GM20431 (cell line): ENCODE measurements around the gene B4GALT5.
"Not testable (repeated sequence)": the region's sequence is repeated elsewhere in the genome, so short reads cannot be mapped to it uniquely, and the experiment has no call there.

Source experiments
- in situ Hi-C: fragments of 300-500 bp; cut with MseI, MboI; formaldehyde crosslinking; loops from one replicate; pipeline ENCODE4 v1.15.0; 2020; ENCODE audit warnings: low sequenced_read_pairs; ENCODE audit not compliant: unreplicated experiment

The B4GALT5 gene

DNA sequence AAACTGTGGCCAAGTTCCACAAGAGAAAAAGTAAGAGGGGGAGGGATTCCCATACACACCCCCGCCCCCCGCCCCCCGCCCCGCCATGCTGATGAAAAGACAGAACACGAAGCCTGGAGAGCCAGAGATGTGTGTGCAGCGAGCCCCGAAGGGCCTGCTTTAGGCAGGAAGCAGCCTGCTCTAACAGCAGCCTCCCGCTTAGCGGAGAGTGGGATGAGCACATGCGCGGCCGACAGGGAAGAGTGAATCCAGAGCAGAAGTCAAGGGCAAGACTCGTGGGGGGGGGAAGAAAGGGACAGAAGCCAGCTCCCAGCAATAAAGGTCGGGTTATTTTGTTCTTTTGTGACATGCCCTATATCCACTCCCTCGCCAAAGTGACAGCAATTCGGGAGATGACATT lies 78.5 kb downstream of the B4GALT5 start:
- in situ Hi-C loops: no loop called here

DNA sequence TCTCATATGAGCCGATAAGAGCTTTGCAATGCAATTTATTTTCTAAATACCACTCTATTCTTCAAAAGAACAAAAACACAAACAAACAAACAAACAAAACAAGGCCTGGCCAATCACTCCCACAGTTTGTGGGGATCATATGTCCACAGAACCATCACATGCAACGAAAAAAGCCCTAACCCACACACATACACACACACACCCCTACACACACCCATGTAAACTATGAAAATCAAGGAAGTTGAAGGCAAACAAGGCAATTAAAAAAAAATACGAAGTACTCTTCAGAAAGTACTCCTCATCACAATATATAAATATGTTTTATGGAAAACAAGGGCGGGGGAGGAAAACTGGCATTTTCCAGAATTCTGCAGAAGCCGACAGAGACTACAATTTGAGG lies 79.6 kb downstream of the B4GALT5 start:
- in situ Hi-C loops: no loop called here

DNA sequence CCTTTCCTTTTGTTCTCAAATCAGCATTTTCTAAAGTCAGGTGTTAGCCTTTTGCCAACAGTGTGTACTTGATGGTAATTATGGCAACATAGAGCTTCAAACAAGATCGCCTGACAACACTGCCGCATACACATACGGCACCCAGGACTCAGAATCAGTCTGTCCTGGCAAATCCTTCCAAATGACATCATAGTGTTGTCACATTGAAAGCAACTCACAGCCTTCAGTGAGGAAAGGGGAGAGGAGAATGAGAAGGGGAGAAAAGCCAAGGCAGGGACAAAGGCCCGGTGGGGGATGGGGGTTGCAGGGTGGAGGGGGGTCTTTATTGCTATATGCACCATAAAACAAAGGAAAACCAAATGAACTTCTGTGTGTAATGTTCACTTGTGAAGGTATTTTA lies 80.0 kb downstream of the B4GALT5 start:
- in situ Hi-C loops: no loop called here

DNA sequence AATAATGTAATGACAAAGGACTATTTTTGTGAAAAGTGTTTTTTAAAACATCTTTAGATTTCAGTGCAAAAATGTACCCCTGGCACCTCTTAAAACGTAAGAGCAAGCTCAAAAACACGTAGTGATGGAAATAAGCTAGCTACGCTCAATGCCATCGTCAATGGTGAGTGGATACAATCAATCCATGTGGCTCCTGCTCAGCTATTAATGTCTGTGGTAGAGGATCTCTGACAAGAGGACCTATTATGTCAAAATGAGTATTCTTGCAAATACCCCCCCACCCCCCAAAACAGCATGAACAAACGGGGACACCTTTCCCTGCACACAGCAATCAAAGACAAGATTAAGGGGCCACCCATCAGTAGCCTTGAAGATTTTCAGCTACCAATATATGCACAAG lies 80.7 kb downstream of the B4GALT5 start:
- in situ Hi-C loops: no loop called here

DNA sequence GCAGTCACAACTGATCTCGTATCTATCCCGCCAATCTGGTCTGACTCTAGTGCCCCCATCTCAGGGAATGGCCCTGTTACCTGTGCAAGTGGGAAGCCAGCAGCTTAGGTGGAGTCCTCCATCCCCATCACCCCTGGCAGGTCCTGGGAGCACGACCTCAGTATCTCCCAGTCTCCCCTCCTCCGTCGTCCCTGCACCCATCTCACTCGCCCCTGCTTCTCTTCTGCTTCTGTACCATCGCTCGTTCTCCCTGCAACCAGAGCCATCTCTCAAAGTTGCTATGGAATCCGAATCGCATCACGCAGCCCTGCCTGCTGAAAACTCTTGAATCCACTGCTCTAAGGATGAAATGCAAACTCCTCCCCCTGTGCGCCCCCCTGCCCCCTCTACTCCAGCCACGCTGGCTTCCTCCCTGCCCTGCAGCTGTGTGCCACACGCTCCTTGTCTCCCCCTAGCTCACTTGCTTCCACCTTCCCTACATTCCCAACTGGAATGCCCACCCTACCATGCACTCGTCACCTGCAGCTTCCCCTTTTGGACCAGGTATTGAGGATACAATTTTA lies 81.7 kb downstream of the B4GALT5 start:
- in situ Hi-C loops: no loop called here

DNA sequence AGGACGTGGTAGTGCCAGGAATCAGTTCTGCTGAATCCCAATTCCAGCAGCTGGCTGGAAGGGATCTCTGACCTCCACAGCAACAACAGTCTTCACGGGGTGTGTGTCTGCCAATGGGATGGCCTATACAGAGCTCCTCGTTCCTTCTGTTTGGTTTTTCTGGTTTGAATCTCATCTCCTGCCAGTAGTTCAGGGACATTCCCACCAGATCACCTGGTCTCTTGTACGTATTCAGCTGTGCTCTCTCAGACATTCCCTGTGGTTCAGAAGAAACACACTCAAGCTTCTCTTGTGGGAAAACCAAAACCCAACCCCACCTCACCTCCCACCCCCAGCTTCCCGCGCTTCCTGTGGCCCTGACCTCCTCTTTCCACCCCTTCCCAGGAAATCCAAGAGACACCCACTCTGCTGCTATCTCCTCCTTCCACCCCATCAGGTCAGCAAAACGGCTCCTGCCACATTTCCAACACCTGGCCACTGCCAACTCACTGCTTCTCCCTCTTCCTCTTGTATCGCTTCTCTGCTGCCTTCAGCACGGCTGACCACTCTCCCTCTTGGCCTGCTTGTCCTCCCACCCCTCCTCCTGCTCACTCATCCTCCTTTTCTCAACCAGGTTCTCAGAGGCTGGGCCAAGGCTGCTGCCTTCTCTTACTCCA lies 82.5 kb downstream of the B4GALT5 start:
- in situ Hi-C loops: no loop called here

DNA sequence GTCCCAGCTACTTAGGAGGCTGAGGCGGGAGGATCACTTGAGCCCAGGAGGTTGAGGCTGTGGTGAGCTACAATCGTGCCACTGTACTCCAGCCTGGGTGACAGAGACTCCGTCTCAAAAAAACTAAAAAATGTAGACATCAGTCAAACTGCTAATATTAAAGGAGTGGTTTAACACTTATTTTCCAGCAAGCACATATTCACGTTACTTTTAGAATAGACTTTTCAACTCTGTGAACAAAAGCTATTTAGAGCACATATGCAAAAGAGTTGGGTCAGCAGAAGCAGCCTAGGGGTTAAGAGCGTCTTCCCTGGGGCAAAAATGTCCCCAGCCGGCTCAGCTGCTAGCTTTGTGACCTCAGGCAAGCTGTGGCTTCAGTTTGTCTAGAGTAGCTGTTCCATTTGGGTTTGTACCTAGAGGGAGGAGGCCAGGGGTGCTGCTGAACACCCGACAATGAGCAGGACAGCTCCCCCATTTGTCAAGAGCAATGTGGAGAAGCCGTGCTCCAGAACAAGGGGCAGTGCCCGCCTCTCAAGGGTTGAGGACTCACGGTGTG lies 83.2 kb downstream of the B4GALT5 start:
- in situ Hi-C loops: no loop called here

DNA sequence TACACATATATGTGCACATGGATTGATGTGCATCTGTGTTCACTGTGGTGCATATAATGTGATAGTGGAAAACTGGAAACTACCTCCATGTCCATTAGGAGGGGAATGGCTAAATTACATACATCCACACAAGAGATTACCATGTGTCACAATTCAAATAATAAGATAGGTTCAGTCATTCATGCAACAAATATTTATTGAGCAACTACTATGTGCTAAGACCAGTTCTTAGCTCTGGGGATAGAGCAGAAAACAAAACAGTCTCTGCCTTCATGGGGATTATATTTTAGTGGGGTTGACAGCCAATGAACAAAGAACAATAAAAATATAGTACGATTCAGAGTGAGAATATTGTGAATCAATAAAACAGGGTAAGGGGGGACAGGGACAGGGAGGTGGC lies 84.1 kb downstream of the B4GALT5 start:
- in situ Hi-C loops: no loop called here

DNA sequence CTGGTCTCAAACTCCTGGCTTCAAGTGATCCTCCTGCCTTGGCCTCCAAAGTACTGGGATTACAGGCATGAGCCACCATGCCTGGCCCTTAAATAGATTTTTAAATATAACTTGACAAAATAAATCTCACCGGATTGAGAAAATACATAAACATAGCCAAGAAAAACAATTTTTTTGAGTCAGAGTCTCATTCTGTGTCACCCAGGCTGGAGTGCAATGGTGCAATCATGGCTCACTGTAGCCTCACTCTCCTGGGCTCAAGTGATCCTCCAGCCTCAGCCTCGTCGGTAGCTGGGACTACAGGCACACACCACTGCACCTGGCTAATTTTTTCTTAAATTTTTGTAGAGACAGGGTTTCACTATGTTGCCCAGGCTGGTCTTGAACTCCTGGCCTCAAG lies 85.4 kb downstream of the B4GALT5 start:
- in situ Hi-C loops: not testable (repeated sequence)

DNA sequence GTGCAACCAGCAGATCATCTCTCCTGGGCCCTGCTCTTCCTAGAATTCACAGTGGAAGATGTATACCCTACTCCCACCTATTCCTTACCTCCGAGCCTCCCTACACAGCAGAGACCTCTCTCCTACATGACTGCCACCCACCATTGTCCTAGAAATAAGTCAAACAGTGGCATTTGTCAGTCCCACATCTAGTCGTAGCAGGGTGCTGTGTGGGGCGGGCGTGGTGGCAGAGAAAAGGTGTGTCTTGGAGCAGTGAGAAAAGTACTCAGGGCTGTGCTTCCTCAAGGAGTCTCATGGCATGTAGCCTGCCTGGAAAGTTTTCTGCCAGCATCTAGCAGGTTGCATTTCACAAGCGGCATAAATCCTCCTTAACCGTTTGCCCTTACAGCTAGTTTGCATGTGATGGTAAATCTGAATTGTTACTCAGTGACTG lies 86.3 kb downstream of the B4GALT5 start:
- in situ Hi-C loops: no loop called here

DNA sequence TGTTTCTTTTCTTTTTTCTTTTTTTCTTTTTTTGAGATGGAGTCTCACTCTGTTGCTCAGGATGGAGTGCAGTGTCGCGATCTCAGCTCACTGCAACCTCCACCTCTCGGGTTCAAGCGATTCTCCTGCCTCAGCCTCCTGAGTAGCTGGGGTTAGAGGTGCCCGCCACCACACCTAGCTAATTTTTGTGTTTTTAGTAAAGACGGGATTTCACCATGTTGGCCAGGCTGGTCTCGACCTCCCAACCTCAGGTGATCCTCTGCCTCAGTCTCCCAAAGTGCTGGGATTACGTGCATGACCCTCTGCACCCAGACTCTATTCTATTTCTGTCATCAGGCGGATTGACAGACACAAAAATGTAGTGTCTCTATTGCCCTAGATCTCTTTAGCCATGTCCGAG lies 88.7 kb downstream of the B4GALT5 start:
- in situ Hi-C loops: not testable (repeated sequence)

DNA sequence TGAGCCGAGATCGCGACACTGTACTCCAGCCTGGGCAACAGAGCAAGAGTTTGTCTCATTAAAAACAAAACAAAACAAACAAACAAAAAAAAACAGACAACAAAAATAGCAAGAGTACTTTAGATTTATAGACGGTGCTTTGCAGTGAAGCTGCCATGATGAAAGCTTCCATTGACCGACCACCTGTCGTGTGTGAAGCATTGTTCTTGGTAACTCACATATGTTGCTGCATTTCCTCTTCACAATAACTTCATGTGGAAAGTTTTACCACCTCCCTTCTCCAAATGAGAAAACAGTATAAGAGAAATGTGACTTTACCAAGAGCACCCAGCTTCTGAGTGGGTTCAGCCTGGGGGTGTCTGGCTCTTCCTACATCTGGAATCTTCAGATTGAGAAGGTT lies 89.4 kb downstream of the B4GALT5 start:
- in situ Hi-C loops: no loop called here

DNA sequence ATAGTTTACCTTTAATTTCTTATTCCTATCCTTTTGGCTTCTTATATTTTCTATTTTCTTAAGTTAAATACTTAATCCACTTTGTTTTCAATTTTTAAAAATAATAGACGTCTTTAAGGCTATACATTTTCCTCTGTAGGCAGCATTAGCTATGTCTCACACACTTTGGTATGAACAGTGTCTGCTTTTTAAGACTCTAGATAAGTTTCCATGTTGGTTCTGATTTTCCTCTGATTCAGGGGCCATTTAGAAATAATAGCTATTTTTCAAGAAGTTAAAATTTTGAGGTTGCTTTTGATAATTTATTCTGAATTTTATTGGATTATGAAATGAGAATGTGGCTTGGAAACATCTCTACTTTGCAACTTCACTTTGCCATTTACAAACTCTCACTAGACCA lies 91.4 kb downstream of the B4GALT5 start:
- in situ Hi-C loops: no loop called here

DNA sequence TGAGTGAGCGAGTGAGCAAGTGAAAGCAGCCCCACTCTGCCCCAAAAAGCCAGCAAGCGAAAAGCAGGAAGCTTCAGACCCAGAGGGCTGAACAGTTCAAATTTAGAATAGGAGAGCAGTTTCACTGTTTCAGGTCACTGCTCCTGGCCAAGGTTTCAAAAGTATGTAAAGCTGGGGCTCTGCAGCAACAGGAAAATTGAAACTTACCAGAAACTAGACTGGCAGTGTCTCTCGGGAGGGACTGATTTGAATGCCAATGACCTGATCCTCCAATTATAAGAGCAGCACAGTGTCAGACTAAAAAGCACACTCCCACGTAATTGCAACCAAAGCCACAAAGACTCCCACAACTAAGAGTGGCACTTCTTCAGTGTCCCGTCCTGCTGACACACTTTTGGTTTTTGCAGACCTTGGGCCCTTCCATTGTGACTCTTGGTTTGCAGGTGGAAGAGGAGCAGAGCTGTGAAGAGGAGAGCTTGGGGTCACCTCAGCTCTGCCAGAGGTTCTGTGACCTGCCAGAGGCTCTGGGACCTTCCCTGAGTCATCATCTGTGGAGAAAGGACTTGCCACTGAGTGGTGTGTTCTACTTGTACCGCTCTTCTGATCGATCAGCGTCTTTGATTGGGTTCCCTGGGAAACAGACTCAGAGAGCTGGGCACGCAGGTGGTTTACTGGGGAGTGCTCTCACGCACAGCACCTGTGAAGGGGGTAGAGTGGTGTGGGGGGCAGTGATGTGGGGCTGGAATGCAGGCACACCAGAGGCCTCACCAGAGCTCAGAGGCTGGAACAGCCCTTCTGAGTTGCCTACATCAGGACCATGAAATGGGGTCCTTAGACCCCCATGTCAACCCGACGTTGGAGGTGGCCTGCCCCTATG lies 93.1 kb downstream of the B4GALT5 start:
- in situ Hi-C loops: no loop called here

DNA sequence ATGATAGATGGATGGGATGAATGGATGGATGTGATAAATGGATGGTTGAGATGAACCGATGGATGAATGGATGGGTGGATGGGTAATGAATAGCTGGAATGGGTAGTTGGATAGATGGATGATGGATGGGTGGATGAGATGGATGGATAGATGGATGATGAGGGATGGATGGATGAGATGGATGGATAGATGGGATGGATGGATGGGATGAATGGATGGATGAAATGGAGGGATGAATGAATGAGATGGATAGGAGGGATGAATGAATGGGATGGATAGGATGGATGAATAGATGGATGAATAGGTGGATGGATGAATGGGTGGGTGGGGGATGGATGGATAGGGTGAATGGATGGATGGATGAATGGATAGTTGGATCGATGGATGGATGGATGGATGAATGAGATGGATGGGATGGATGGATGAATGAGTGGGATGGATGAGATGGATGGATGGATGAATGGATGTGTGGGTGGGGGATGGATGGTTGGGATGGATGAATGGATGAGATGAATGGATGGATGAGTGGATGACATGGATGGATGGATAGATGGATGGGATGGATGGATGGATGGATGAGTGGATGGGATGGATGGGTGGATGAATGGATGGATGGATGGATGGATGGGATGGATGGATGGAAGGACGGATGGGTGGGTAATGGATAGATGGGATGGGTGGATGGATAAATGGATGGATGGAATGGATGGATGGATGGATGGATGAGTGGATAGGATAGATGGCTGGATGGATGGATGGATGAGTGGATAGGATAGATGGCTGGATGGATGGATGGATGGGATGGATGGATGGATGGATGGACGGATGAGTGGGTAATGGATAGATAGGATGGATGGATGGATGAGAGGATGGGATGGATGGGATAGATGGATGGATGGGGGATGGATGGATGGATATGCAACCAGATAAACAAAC lies 94.3 kb downstream of the B4GALT5 start:
- in situ Hi-C loops: loop anchor here (10.0 kb wide), 1 partner anchor 235 kb away; no protein-coding TSS in a partner anchor

DNA sequence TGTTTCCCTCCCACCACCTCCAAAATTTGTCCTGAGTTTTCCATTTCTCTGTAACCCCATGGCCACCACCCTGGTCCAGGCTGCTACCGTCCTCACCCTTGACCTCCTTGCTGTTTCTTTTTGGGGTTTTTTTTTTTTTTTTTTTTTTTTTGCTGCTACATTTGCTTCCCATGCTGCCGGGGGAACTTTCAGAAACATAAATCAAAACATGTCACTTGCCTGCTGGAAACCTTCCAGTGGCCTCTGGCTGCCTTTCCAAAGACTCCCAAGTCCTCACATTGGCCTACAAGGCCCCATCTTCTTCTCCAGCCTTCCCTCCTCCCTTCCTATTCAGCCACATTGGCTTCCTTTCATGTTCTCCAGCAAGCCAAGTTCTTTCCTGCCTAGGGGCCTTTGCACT lies 95.4 kb downstream of the B4GALT5 start:
- in situ Hi-C loops: loop anchor here (10.0 kb wide), 1 partner anchor 237 kb away; no protein-coding TSS in a partner anchor

DNA sequence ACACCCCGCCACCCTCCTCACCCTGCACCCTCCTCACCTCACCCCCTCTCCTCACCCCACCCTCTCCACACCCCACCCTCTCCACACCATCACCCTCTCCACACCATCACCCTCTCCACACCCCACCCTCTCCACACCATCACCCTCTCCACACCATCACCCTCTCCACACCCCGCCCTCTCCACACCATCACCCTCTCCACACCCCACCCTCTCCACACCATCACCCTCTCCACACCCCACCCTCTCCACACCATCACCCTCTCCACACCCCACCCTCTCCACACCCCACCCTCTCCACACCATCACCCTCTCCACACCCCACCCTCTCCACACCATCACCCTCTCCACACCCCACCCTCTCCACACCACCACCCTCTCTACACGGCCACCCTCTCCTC lies 96.3 kb downstream of the B4GALT5 start:
- in situ Hi-C loops: loop anchor here (10.0 kb wide), 1 partner anchor 237 kb away; no protein-coding TSS in a partner anchor

DNA sequence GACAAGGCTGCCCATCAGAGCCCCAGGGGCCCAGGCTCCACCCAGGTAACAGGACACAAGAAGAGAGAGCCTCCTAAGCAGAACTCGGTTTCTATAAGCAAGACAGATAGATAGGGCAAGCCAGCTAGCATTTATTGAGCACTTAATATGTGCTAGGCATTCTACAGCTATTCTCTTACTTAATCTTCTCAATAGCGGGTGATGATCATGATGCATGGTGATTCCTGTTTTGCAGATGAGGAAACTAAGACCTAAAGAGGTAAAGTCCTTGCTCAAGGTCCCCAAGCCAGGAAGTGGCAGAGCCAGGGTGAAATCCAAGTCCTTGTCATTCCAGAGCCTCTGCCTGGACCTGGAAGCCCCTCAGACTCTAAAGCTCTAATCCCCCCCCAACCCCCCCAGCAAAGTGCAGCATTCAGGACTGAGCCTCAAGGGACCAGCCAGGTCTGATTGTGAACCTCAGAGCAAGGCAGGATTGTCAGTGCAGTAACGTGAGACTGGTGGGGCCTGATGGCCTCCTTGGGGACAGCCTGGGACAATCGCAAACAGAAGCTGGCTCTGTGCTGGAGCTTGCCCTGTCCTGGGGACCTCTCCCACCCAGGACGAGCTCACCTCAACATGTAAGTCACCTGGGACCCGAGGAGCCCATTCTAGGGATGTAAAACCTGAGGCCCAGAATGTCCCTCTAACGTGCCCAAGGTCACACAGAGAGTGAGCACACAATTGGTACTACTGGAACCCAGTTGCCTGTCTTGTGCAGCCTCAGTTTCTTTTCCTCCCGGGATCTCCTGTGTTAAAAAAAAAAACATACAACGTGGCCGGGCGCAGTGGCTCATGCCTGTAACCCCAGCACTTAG lies 97.3 kb downstream of the B4GALT5 start:
- in situ Hi-C loops: loop anchor here (10.0 kb wide), 1 partner anchor 238 kb away; no protein-coding TSS in a partner anchor
